GM23248 (cell line): Measurements from ENCODE around the gene TRPM1.

Experiments used
- EZH2 ChIP-seq: fragments of 200-600 bp; sonication (generic); IDR thresholded peaks from 2 replicates; pipeline ENCODE4 v1.6.1; 2018; ENCODE audit warnings: antibody characterized with exemption, mild to moderate bottlenecking; ENCODE audit not compliant: insufficient read depth, poor library complexity, severe bottlenecking
- EZH2phosphoT487 ChIP-seq: fragments of 200-600 bp; sonication (generic); IDR thresholded peaks from 2 replicates; pipeline ENCODE4 v1.6.1; 2018; ENCODE audit warnings: antibody characterized with exemption, moderate library complexity, mild to moderate bottlenecking, low read depth; ENCODE audit not compliant: insufficient read depth

DNA sequence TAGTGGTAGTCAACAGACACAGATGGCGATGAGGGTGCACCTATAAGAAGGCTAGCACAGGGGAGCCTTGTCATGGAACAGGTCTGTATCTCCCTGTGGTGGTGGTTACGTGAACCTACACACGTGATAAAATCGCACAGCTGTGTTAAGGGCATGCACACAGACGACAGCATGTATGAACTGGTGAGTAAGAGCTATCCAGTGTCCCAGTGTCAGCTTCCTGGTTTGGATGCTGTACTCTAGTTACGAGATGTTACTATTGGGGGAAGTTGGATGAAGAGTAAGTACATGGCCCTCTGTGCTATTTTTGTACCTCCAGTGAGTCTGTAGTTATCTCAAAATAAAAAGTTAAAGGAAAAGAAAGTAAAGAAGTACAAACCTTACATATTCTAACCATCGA, 148.3 kb downstream of the TRPM1 start:
- TF ChIP-seq EZH2 (no peak), EZH2phosphoT487 (no peak)
